IMR-90 (cell line): ENCODE measurements around the gene LYPD6. TPM values are rescaled to one million over a fixed set of nuclear protein-coding genes. Genes with fewer than 3 reads are reported as not detected.

Experiments used
- ATAC-seq: fragments of 200-7000 bp; cut with Tn5 transposase; 2 replicates; pipeline ENCODE4 v1.9.1; 2020; ENCODE audit warnings: low read depth, mild to moderate bottlenecking, moderate library complexity
- BruUV-seq: library from RNA; stranded (reverse); fragments of 400-500 nt; replicated peaks from 2 replicates; lab custom pipeline; 2021; lab: Mats Ljungman, UMichigan
- CTCF ChIA-PET: fragments of 300-600 bp; formaldehyde crosslinking; extraction: SDS; loops from one replicate; lab custom pipeline; 2021; ENCODE audit warnings: antibody characterized with exemption; lab: Yijun Ruan, JAX
- POLR2A ChIA-PET: fragments of 300-600 bp; sonication (Branson Sonifier 250); formaldehyde crosslinking; loops from one replicate; lab custom pipeline; 2022; ENCODE audit warnings: antibody characterized with exemption; ENCODE audit not compliant: unreplicated experiment; lab: Charles Lee
- DNase-seq: peaks from one replicate; pipeline ENCODE4 v3.0.0; 2013
- H2AFZ ChIP-seq: replicated peaks from 2 replicates; pipeline ENCODE3; 2013; ENCODE audit warnings: low read length, mild to moderate bottlenecking; ENCODE audit not compliant: poor library complexity
- H2AK5ac ChIP-seq: 2 replicates; pipeline ENCODE4 v1.6.1; 2013; ENCODE audit warnings: low read depth, low read length, inconsistent platforms
- H2AK9ac ChIP-seq: replicated peaks from 2 replicates; pipeline ENCODE3; 2013; ENCODE audit warnings: mild to moderate bottlenecking, low read depth, low read length, moderate library complexity; ENCODE audit not compliant: poor library complexity
- H2BK120ac ChIP-seq: 2 replicates; pipeline ENCODE4 v1.6.1; 2013; ENCODE audit warnings: low read depth, low read length, inconsistent platforms
- H2BK15ac ChIP-seq: 3 replicates; pipeline ENCODE4 v1.6.1; 2013; ENCODE audit warnings: low read depth, low read length, inconsistent platforms
- H2BK20ac ChIP-seq: 2 replicates; pipeline ENCODE4 v1.6.1; 2013; ENCODE audit warnings: low read depth, mild to moderate bottlenecking, inconsistent platforms, low read length, moderate library complexity
- H2BK5ac ChIP-seq: 2 replicates; pipeline ENCODE4 v1.6.1; 2013; ENCODE audit warnings: mild to moderate bottlenecking, low read depth, low read length, inconsistent platforms; ENCODE audit not compliant: poor library complexity, severe bottlenecking
- H3K14ac ChIP-seq: replicated peaks from 2 replicates; pipeline ENCODE4 v1.6.1; 2013; ENCODE audit warnings: low read depth, low read length, inconsistent platforms
- H3K18ac ChIP-seq: 2 replicates; pipeline ENCODE4 v1.6.1; 2013; ENCODE audit warnings: low read depth, low read length, control low read depth
- H3K23ac ChIP-seq: 2 replicates; pipeline ENCODE4 v1.6.1; 2013; ENCODE audit warnings: low read depth, low read length, inconsistent platforms
- H3K27ac ChIP-seq: 2 replicates; pipeline ENCODE4 v1.5.1; 2013; ENCODE audit warnings: mild to moderate bottlenecking, control low read depth, low read length; ENCODE audit not compliant: insufficient read depth
- H3K27me3 ChIP-seq: 2 replicates; pipeline ENCODE4 v1.6.1; 2013; ENCODE audit warnings: low read length; ENCODE audit not compliant: control insufficient read depth, insufficient read depth
- H3K36me3 ChIP-seq: 2 replicates; pipeline ENCODE4 v1.6.1; 2013; ENCODE audit warnings: low read length, mixed read lengths; ENCODE audit not compliant: control insufficient read depth, insufficient read depth
- H3K4ac ChIP-seq: 2 replicates; pipeline ENCODE4 v1.6.1; 2013; ENCODE audit warnings: low read depth, low read length, inconsistent platforms
- H3K4me1 ChIP-seq: 2 replicates; pipeline ENCODE4 v1.6.1; 2013; ENCODE audit warnings: low read length, mixed read lengths; ENCODE audit not compliant: control insufficient read depth, insufficient read depth
- H3K4me2 ChIP-seq: 2 replicates; pipeline ENCODE4 v1.6.1; 2013; ENCODE audit warnings: low read depth, mild to moderate bottlenecking, control low read depth, low read length, moderate library complexity
- H3K4me3 ChIP-seq: 2 replicates; pipeline ENCODE4 v1.5.1; 2013; ENCODE audit warnings: low read depth, mild to moderate bottlenecking, control low read depth, low read length, moderate library complexity; ENCODE audit not compliant: insufficient read depth
- H3K56ac ChIP-seq: 2 replicates; pipeline ENCODE4 v1.6.1; 2013; ENCODE audit warnings: low read length, inconsistent platforms; ENCODE audit not compliant: insufficient read depth; ENCODE audit errors: extremely low read depth
- H3K79me1 ChIP-seq, 2 experiments: 2 replicates each; pipeline ENCODE4 v1.6.1; 2013; ENCODE audit warnings: low read length in 2 of 2, inconsistent platforms in 1 of 2, low read depth in 1 of 2
- H3K9ac ChIP-seq: 2 replicates; pipeline ENCODE4 v1.6.1; 2013; ENCODE audit warnings: low read depth, low read length, control low read depth
- H3K9me1 ChIP-seq: 2 replicates; pipeline ENCODE4 v1.6.1; 2013; ENCODE audit warnings: low read length, inconsistent platforms; ENCODE audit not compliant: insufficient read depth
- H3K9me3 ChIP-seq: 2 replicates; pipeline ENCODE4 v1.6.1; 2013; ENCODE audit warnings: low read length; ENCODE audit not compliant: control insufficient read depth, insufficient read depth
- H4K20me1 ChIP-seq: 2 replicates; pipeline ENCODE4 v1.6.1; 2013; ENCODE audit warnings: low read length, inconsistent platforms; ENCODE audit not compliant: insufficient read depth
- H4K5ac ChIP-seq: 2 replicates; pipeline ENCODE4 v1.6.1; 2013; ENCODE audit warnings: mild to moderate bottlenecking, low read depth, low read length, control low read depth
- H4K8ac ChIP-seq, 2 experiments: 2 replicates each; pipeline ENCODE4 v1.6.1; 2013; ENCODE audit warnings: low read depth in 2 of 2, low read length in 2 of 2, control low read depth in 1 of 2, inconsistent platforms in 1 of 2
- H4K91ac ChIP-seq: 2 replicates; pipeline ENCODE4 v1.6.1; 2013; ENCODE audit warnings: low read depth, low read length, inconsistent platforms; ENCODE audit not compliant: insufficient read depth
- BHLHE40 ChIP-seq: fragments of 150-350 bp; IDR thresholded peaks from 2 replicates; pipeline ENCODE4 v1.6.1; 2016; ENCODE audit warnings: mild to moderate bottlenecking, low read depth, low read length
- CEBPB ChIP-seq: IDR thresholded peaks from 2 replicates; pipeline ENCODE4 v1.6.1; 2012; ENCODE audit warnings: low read depth, low read length, improper control_type of control experiment
- CHD1 ChIP-seq: IDR thresholded peaks from 2 replicates; pipeline ENCODE4 v1.6.1; 2012; ENCODE audit warnings: low read depth, low read length, improper control_type of control experiment
- ELK1 ChIP-seq: fragments of 150-350 bp; IDR thresholded peaks from 2 replicates; pipeline ENCODE4 v1.6.1; 2016; ENCODE audit warnings: low read depth, mild to moderate bottlenecking, low read length, moderate library complexity, borderline replicate concordance
- FOS ChIP-seq: fragments of 150-350 bp; IDR thresholded peaks from 2 replicates; pipeline ENCODE4 v1.6.1; 2016; ENCODE audit warnings: low read depth, low read length
- MAFK ChIP-seq: IDR thresholded peaks from 2 replicates; pipeline ENCODE4 v1.6.1; 2012; ENCODE audit warnings: low read depth, low read length, improper control_type of control experiment
- MAZ ChIP-seq: IDR thresholded peaks from 2 replicates; pipeline ENCODE4 v1.6.1; 2012; ENCODE audit warnings: low read depth, mild to moderate bottlenecking, low read length, improper control_type of control experiment, moderate library complexity, borderline replicate concordance
- MXI1 ChIP-seq: IDR thresholded peaks from 2 replicates; pipeline ENCODE4 v1.6.1; 2012; ENCODE audit warnings: low read depth, mild to moderate bottlenecking, low read length, moderate library complexity, borderline replicate concordance
- NFE2L2 ChIP-seq: fragments of 150-350 bp; IDR thresholded peaks from 2 replicates; pipeline ENCODE4 v1.6.1; 2016; ENCODE audit warnings: low read depth, mild to moderate bottlenecking, low read length
- POLR2A ChIP-seq: IDR thresholded peaks from 2 replicates; pipeline ENCODE4 v1.6.1; 2012; ENCODE audit warnings: mild to moderate bottlenecking, low read depth, low read length
- RAD21 ChIP-seq: IDR thresholded peaks from 2 replicates; pipeline ENCODE4 v1.6.1; 2012; ENCODE audit warnings: low read length, improper control_type of control experiment
- RCOR1 ChIP-seq: IDR thresholded peaks from 2 replicates; pipeline ENCODE4 v1.6.1; 2012; ENCODE audit warnings: mild to moderate bottlenecking, low read length, improper control_type of control experiment; ENCODE audit not compliant: insufficient replicate concordance
- RFX5 ChIP-seq: IDR thresholded peaks from 2 replicates; pipeline ENCODE4 v1.8.0; 2012; ENCODE audit warnings: low read depth, mild to moderate bottlenecking, low read length, moderate library complexity
- SMC3 ChIP-seq: fragments of 150-350 bp; IDR thresholded peaks from 2 replicates; pipeline ENCODE4 v1.6.1; 2016; ENCODE audit warnings: low read depth, mild to moderate bottlenecking, antibody characterized with exemption, low read length, moderate library complexity
- WGBS, 2 experiments: methylation state at CpG; one replicate each; pipeline versions ENCODE4 v1.1.5 to v1.1.7; 2013; ENCODE audit warnings: missing lambda C conversion rate in 2 of 2; ENCODE audit not compliant: insufficient read length in 1 of 2; ENCODE audit errors: extremely low coverage in 2 of 2; 5-methylcytosine and 5-hydroxymethylcytosine counted together
- dilution Hi-C: fragments of 300-500 bp; cut with HindIII; formaldehyde crosslinking; loops from one replicate; pipeline ENCODE4 v1.14.3; 2018; ENCODE audit warnings: low sequenced_read_pairs; ENCODE audit not compliant: unreplicated experiment
- in situ Hi-C: fragments of 300-500 bp; cut with MboI; formaldehyde crosslinking; loops from 3 replicates; pipeline ENCODE4 v1.14.3; 2019; ENCODE audit warnings: low sequenced_read_pairs, inconsistent platforms, mixed read lengths
- intact Hi-C: fragments of 100-400 bp; cut with micrococcal nuclease; formaldehyde crosslinking; loops from 2 replicates; pipeline ENCODE4 v1.10.0; 2022
- polyA plus RNA-seq, 3 experiments: library from polyadenylated mRNA; depleted of rRNA; stranded (reverse); fragments of >200 nt; gene quantifications; 2 replicates each; pipeline ENCODE4 v1.2.3, GENCODE V29; 2012; ENCODE audit warnings: low replicate concordance in 1 of 3
- total RNA-seq: library from RNA; depleted of rRNA; stranded (reverse); fragments of >200 nt; gene quantifications from 2 replicates; pipeline ENCODE4 v1.2.3, GENCODE V29; 2012
- TF ChIP-seq, protein P1 (sequence below): conservative IDR thresholded peaks from 2 replicates; pipeline ENCODE4 v1.5.1; 2012; ENCODE audit warnings: mild to moderate bottlenecking, low read depth, low read length, improper control_type of control experiment
- TF ChIP-seq, protein P2 (sequence below): fragments of 150-350 bp; IDR thresholded peaks from 2 replicates; pipeline ENCODE4 v1.6.1; 2017; ENCODE audit warnings: mild to moderate bottlenecking, antibody characterized with exemption, low read length, low read depth

LYPD6 gene
- total and polyA plus RNA-seq, 2 of the 4 experiments (the other 2 are of a cell fraction), result 0.87 to 0.90 TPM

GRCh38 chr2:149473068-149473467 is 142.7 kb downstream of the LYPD6 start:
- dilution Hi-C loops (no loop called here), intact Hi-C loops (no loop called here), in situ Hi-C loops (no loop called here)
- H2BK20ac ChIP-seq, result no peak overlapping the region
- WGBS, 2 experiments, result no CpG with 5 or more reads among the region's 1 CpG
- no peaks in the 10 kb centered on the region for H4K20me1 ChIP-seq
- H4K5ac ChIP-seq, result no peak overlapping the region
- H3K56ac ChIP-seq, result no peak overlapping the region
- no peaks in the 10 kb centered on the region for H3K4me1 ChIP-seq
- ChIA-PET CTCF (no interaction called here), POLR2A (no interaction called here)
- no peak overlapping the region for H2BK15ac ChIP-seq
- peaks cover 2% of the 10 kb centered on the region; the same call in 1 of the 2 replicates for H3K9me1 ChIP-seq
- no peak overlapping the region for H4K91ac ChIP-seq
- no peak overlapping the region for H2BK120ac ChIP-seq
- no peak for DNase-seq
- H3K9ac ChIP-seq, result no peak overlapping the region
- no peak overlapping the region for H2BK5ac ChIP-seq
- TF ChIP-seq RAD21, result no peak
- no peak for TF ChIP-seq CHD1
- no peak for TF ChIP-seq NFE2L2
- TF ChIP-seq FOS, result no peak
- TF ChIP-seq SMC3, result no peak
- no peak for TF ChIP-seq MXI1
- TF ChIP-seq BHLHE40, result no peak
- TF ChIP-seq MAFK, result no peak
- TF ChIP-seq MAZ, result no peak
- TF ChIP-seq RFX5, result no peak
- no peak for TF ChIP-seq RCOR1
- TF ChIP-seq, protein P1, sequence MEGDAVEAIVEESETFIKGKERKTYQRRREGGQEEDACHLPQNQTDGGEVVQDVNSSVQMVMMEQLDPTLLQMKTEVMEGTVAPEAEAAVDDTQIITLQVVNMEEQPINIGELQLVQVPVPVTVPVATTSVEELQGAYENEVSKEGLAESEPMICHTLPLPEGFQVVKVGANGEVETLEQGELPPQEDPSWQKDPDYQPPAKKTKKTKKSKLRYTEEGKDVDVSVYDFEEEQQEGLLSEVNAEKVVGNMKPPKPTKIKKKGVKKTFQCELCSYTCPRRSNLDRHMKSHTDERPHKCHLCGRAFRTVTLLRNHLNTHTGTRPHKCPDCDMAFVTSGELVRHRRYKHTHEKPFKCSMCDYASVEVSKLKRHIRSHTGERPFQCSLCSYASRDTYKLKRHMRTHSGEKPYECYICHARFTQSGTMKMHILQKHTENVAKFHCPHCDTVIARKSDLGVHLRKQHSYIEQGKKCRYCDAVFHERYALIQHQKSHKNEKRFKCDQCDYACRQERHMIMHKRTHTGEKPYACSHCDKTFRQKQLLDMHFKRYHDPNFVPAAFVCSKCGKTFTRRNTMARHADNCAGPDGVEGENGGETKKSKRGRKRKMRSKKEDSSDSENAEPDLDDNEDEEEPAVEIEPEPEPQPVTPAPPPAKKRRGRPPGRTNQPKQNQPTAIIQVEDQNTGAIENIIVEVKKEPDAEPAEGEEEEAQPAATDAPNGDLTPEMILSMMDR, result no peak
- TF ChIP-seq CEBPB, result no peak
- TF ChIP-seq, protein P2, sequence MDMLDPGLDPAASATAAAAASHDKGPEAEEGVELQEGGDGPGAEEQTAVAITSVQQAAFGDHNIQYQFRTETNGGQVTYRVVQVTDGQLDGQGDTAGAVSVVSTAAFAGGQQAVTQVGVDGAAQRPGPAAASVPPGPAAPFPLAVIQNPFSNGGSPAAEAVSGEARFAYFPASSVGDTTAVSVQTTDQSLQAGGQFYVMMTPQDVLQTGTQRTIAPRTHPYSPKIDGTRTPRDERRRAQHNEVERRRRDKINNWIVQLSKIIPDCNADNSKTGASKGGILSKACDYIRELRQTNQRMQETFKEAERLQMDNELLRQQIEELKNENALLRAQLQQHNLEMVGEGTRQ, result no peak
- no peak for TF ChIP-seq ELK1
- TF ChIP-seq POLR2A, result no peak
- H3K4me3 ChIP-seq, result no peak overlapping the region
- H4K8ac ChIP-seq, result no peak overlapping the region
- H2AFZ ChIP-seq, result no peak overlapping the region
- BruUV-seq, result no TSS peak
- no peak overlapping the region for H2AK5ac ChIP-seq
- ATAC-seq, result no peak
- H3K4me2 ChIP-seq, result no peak overlapping the region
- H3K27ac ChIP-seq, result no peak overlapping the region
- H3K18ac ChIP-seq, result no peak overlapping the region
- no peaks in the 10 kb centered on the region for H3K79me1 ChIP-seq
- H3K23ac ChIP-seq, result no peak overlapping the region
- no peaks in the 10 kb centered on the region for H3K27me3 ChIP-seq
- H2AK9ac ChIP-seq, result no peak overlapping the region
- no peak overlapping the region for H3K14ac ChIP-seq
- H3K4ac ChIP-seq, result no peak overlapping the region
- no peaks in the 10 kb centered on the region for H3K9me3 ChIP-seq
- H3K36me3 ChIP-seq, result no peaks in the 10 kb centered on the region
